Esophagus mucosa (tissue), 1 donor: ENCODE data around the gene LRRC9. TPM values are rescaled to one million over a fixed set of nuclear protein-coding genes. Genes with fewer than 3 reads are reported as not detected.
"Not testable (repeated sequence)": the region's sequence is repeated elsewhere in the genome, so short reads cannot be mapped to it uniquely, and the experiment has no call there.

ENCODE experiments used
- ATAC-seq: fragments of 200-7000 bp; cut with Tn5 transposase; one replicate; pipeline ENCODE4 v1.9.1; 2020
- total RNA-seq: library from RNA; stranded (reverse); gene quantifications from one replicate; pipeline ENCODE4 v1.2.4, GENCODE V29; 2023
- donor health status: DM: yes; HTN: yes; CAD: no.

The LRRC9 gene
- 0.12 TPM for total RNA-seq

- ATAC-seq = no peak
Observed at GRCh38 chr14:59919570-59920377, at the start of gene LRRC9. Gene LRRC9 (plus strand): TSS chr14:59920144.

GRCh38 chr14:59870277-59871165, 49.4 kb upstream of the LRRC9 start, which contains the start of gene RTN1:
Gene RTN1 (minus strand): TSS chr14:59870776. CDS start chr14:59870630, 146 bp downstream.
- ATAC-seq = peak; percentile 62

GRCh38 chr14:59871166-59871495, 48.8 kb upstream of the LRRC9 start:
- no peak for ATAC-seq

GRCh38 chr14:59882957-59883356, 37.0 kb upstream of the LRRC9 start:
- ATAC-seq = no peak

GRCh38 chr14:59890676-59891075, 29.3 kb upstream of the LRRC9 start:
- no peak for ATAC-seq

GRCh38 chr14:59895721-59896120, 24.2 kb upstream of the LRRC9 start:
- no peak for ATAC-seq

GRCh38 chr14:59897757-59898383, 22.1 kb upstream of the LRRC9 start:
- ATAC-seq = no peak

- no peak for ATAC-seq
Observed at GRCh38 chr14:59900556-59900955, 19.4 kb upstream of the LRRC9 start.

GRCh38 chr14:59904184-59904583, 15.8 kb upstream of the LRRC9 start:
- no peak for ATAC-seq

- no peak for ATAC-seq
Observed at GRCh38 chr14:59905188-59905587, 14.8 kb upstream of the LRRC9 start.

GRCh38 chr14:59912443-59912842, 7.5 kb upstream of the LRRC9 start:
- ATAC-seq = no peak

- ATAC-seq = no peak
Observed at GRCh38 chr14:59913187-59913586, 6.8 kb upstream of the LRRC9 start.

GRCh38 chr14:59918824-59919569, 947 bp upstream of the LRRC9 start:
- no peak for ATAC-seq

- ATAC-seq = no peak
Observed at GRCh38 chr14:59920378-59920683, 387 bp downstream of the LRRC9 start.

- no peak for ATAC-seq
Observed at GRCh38 chr14:59925797-59926196, 5.9 kb downstream of the LRRC9 start.

GRCh38 chr14:59926534-59926933, 6.6 kb downstream of the LRRC9 start:
- no peak for ATAC-seq

- no peak for ATAC-seq
Observed at GRCh38 chr14:59931237-59931636, 11.3 kb downstream of the LRRC9 start.

GRCh38 chr14:59936145-59936544, 16.2 kb downstream of the LRRC9 start:
- no peak for ATAC-seq

GRCh38 chr14:59939828-59940227, 19.9 kb downstream of the LRRC9 start:
- no peak for ATAC-seq

GRCh38 chr14:59942296-59942862, 22.4 kb downstream of the LRRC9 start:
- ATAC-seq = not testable (repeated sequence)

GRCh38 chr14:59944909-59945308, 25.0 kb downstream of the LRRC9 start:
- ATAC-seq = no peak

GRCh38 chr14:59952141-59952540, 32.2 kb downstream of the LRRC9 start:
- not testable (repeated sequence) for ATAC-seq
